GM21528 (cell line): ENCODE measurements around the gene UBA6.
A peak's percentile ranks its signal among the peaks of the same experiment; 100 is the strongest.
"Not testable (repeated sequence)": the region's sequence is repeated elsewhere in the genome, so short reads cannot be mapped to it uniquely, and the experiment has no call there.

ENCODE experiments used
- ATAC-seq: cut with Tn5 transposase; IDR thresholded peaks from one replicate; pipeline ENCODE4 v1.9.1; 2021; ENCODE audit warnings: mild to moderate bottlenecking, moderate library complexity; ENCODE audit not compliant: unreplicated experiment, low FRiP score

The UBA6 gene

GRCh38 chr4:67700738-67701516, at the start of gene UBA6:
UBA6 (minus strand) TSS chr4:67701155; CDS start chr4:67701119, 36 bp downstream.
- peak; percentile 99 for ATAC-seq

- ATAC-seq: no peak
Measured at GRCh38 chr4:67750691-67751090, 49.7 kb upstream of the UBA6 start.

DNA sequence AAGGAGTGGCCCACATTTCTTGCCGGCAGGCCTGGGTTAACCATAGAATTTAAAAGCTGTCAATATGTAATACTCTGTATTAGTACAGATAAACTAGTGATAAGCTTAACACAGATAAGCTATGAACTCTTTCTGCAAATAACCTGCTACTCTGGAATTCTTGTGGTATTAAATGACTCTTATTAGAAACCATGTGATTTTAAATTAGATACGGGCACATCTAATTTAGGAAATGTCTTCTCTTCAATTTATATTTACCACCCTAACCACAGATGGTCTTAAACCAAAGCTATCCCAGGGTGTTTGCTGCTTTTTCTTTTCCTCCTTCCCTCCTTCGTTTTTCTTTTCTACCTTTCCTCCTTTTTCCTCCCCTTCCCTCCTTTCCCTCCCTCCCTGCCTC, 48.3 kb upstream of the UBA6 start:
- no peak for ATAC-seq

DNA sequence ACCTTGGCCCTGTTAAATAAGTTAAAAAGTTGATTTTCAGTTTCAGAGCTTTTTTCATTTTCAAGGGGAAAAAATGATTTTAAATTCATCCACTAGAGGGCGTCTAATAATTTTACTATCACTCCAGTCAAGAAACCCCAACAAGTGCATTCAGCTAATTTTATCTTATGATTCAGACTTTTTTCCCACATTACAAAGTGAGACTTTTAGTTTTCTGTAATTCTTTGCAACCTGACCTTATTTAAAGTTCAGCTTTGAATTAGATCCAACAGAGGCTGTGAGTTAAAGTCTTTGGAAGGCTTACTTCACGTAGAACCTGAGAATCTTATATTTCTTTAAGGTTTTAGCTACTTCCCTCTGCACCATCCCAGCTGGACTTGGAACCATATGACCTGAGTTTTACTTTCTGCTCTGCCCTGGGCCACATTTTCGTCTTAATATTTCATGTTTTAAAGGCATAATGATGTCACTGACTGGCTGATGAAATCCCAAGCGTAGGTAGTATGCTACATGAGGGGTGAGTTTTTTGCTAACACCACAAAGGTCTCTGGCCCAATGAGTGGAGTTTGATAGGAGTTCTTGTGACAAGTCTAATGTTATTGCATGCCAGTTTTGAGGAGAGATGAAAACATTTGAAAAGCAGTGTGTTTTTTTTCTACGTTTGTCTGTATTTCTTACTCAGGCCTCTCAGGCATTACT, 46.0 kb upstream of the UBA6 start:
- no peak for ATAC-seq

GRCh38 chr4:67744561-67745283, 43.8 kb upstream of the UBA6 start:
- ATAC-seq: no peak

GRCh38 chr4:67743194-67743593, 42.2 kb upstream of the UBA6 start:
- no peak for ATAC-seq

DNA sequence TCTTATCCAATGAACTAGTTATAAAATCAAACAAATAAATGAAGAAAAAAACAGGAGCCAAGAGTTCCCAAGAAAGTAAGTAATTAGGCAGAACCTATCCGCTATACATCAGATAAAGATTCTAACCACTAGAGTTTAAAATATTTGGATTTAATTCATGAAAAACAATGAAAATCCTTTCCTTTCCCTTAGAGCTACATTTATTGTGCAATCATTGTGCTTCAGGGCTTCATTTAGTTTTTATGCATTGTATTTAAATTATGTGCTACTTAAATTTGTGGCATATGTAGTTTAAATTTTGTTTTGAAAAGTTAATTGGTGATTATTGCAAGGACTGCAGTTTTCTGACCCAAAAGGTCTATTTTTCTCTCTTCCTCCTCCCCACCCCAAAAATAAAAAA, 35.3 kb upstream of the UBA6 start:
- ATAC-seq: no peak

DNA sequence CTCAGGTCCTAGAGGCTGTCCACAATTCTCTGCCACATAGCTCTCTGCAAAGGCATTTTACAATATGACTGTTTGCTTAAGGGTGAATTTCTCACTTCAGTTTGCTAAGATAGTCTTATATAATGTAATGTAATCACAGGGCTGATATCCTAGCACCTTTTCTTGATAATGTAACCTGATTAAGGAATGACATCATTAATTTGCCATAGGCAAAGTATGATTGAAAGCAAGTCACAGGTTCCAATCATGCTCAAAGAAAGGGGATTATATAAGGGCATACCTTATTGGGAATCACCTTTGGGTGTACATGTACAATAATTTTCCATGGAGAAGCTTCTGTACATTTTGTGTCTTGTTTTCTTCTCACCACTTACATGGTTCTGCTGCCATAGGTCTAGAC, 34.4 kb upstream of the UBA6 start:
- ATAC-seq: no peak

- not testable (repeated sequence) for ATAC-seq
Measured at GRCh38 chr4:67730511-67730910, 29.6 kb upstream of the UBA6 start.

DNA sequence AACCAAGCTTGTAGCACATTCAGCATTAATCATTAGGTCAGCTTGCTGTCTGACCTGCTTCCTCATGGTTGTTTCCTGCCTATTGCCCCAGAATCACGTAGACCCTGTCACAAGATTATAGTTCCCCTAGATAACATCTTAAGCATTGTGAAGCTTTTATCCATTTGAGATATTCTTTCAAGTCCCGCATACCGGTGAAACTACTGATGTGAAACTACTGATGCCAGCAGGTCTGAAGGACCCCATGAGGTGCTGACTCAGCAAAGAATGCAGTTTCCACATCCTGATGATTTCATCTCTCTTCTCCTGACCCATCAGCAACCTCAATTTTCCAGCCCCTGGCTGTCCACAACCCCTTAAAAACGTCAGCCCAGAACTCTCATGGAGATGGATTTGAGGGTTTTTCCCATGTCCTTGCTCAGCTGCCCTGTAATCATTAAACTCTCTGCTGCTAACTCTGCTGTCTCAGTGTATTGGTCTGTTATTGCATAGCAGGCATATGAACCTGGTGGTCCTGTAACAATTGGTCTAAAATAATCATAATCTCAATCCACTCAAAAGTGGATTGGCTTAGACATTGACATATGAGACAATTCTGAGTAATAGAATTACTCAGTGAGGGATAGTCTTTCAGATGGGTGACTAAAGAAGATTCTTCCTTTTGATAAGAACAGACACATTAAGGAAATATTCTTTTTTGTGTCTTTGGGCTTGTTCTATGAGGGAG, 26.3 kb upstream of the UBA6 start:
- no peak for ATAC-seq

GRCh38 chr4:67725981-67726380, 25.0 kb upstream of the UBA6 start:
- ATAC-seq: no peak

DNA sequence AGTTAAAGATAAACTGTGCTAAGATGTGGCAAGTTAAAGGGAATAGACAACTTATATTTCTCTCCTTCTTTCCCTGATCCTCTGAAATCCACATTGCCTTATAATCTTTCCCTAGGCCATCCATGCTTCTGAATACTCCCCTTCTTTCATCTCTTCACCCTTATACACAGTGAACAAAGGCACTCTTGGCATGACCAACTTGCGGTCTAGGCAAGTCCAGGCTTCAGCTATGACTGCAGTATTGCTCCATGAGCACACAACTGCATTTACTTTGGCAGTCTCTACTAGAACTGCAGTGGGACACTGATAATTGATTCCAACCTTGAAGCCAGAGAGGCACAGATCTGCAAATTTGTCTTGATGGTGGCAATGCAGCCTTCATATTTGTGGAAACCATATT, 24.2 kb upstream of the UBA6 start:
- ATAC-seq: no peak

DNA sequence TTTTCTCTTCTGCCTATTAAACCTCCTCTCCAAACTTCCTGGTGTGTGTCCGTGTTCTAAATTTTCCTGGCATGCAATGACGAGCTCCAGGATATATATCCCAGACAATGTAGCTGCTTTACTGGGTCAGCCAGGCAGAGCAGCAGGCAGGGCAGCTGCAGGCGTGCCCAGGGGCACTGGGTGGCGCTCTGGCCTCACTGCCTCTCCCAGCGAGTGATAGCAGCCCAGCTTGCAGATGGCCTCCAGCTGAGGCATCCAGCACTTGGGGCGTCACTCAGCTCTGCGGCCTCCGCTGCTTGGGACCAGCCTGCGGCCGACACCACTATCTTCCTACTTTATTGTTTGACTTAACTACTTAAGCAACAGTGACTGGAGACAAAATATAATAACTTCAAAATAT, 23.0 kb upstream of the UBA6 start:
- ATAC-seq: no peak

DNA sequence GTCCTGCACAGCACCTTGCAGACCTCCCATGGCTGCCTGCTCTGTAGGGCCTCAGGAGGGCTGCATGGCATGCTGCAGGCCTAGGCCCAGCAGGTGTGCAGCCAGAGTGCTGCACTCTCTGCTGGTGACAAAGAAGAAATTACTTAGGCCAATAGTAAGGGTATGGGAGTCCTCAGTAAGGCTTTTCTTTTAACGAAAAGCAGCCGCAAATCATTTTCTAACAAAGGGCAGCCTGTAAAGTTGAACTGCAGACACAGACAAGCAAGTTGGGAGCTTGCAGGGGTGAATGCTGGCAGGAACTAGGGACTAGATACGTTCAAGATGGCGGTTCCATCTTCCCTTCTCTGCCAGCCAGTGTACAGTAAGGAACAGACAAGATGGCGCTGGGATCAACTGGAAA, 22.4 kb upstream of the UBA6 start:
- ATAC-seq: no peak

DNA sequence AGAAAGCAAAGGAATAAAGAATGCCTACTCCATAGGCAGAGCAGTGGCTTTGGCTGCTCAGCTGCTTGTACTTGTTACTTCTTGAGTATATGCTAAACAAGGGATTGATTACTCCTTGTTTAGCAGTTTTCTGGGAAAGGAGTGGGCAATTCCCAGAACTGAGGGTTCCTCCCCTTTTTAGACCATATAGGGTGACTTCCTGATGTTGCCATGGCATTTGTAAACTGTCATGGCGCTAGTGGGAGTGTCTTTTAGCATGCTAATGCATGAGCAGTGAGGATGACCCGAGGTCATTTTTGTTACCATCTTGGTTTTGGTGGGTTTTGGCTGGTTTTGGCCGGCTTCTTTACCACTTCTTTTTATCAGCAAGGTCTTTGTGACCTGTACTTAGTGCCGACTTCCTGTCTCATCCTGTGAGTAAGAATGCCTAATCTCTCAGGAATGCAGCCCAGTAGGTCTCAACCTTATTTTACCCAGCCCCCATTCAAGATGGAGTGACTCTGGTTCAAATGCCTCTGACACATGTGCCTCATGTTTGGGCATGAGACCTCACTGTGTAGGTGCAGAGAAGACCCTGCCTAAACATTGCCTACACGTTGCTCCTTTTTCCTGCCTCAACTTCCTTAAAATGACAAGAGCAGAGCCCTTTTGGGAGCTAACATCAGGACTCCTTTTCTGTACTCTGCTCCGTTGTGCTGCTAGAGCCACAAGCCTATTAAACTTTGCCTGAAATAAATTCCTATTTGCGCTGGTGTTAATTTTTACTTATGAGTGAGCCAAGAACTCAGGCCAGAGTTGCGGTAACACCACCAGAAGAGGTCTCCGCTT, 21.0 kb upstream of the UBA6 start:
- ATAC-seq: no peak

DNA sequence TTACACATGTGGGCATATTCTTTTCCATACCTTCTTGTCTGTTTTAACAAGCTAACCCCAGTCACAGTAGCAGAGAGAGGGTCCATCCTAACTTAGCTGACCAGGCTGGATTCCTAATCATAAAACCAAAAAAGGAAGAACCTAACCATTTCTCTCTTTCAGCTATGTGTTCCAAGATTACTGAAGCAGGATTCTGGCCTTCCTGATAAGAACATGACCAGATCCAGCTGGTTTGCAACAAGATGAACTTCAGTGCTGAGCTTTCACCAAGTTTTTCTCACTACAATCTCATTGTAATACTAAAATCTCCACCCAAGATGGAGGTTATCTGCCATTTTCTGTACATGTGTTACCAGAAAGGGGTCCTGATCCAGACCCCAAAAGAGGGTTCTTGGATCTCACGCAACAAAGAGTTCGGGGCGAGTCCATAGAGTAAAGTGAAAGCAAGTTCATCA, 20.4 kb upstream of the UBA6 start:
- no peak for ATAC-seq

GRCh38 chr4:67719953-67720617, 19.1 kb upstream of the UBA6 start:
- ATAC-seq: no peak

DNA sequence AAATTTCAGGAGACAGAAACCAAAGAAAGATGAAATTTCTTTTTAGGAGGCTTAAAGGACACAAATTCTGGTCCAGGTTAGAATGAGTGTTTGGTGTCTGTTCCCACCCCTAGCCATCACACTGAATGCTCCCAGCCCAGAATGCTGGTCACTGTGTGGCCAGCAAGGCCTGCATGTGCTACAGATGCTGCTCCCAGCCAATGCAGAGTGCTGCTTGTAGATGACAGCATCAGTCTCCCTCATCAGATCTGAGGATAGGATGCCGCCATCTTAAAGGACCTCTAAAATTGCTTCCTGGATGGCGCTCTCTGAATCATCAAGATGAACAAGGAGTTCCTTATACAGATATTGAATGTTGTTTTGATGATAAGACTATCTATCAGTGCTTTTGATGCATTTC, 17.9 kb upstream of the UBA6 start:
- no peak for ATAC-seq

- ATAC-seq: no peak
Measured at GRCh38 chr4:67717586-67717985, 16.6 kb upstream of the UBA6 start.
